OCI-LY1 (cell line): ENCODE measurements around the gene ALDH1L1.

Experiments
- H2AFZ ChIP-seq: fragments of 200-600 bp; sonication (generic), shearing (Covaris generic); 2 replicates; pipeline ENCODE4 v1.6.0; 2014; ENCODE audit warnings: antibody characterized with exemption, mild to moderate bottlenecking, low read length
- H3F3A ChIP-seq: fragments of 200-600 bp; sonication (generic), shearing (Covaris generic); 2 replicates; pipeline ENCODE4 v1.6.0; 2014; ENCODE audit warnings: mild to moderate bottlenecking, antibody characterized with exemption, low read length, moderate library complexity; ENCODE audit not compliant: insufficient read depth
- H3K27ac ChIP-seq: fragments of 200-600 bp; sonication (generic); 2 replicates; pipeline ENCODE4 v1.5.1; 2014; ENCODE audit warnings: low read length, mixed run types, mild to moderate bottlenecking, low read depth; ENCODE audit not compliant: poor library complexity, severe bottlenecking
- H3K27me3 ChIP-seq: fragments of 200-600 bp; sonication (generic); 2 replicates; pipeline ENCODE4 v1.6.0; 2014; ENCODE audit warnings: antibody characterized with exemption, mild to moderate bottlenecking, low read length, moderate library complexity; ENCODE audit not compliant: insufficient read depth
- H3K36me3 ChIP-seq: fragments of 200-600 bp; sonication (generic); 2 replicates; pipeline ENCODE4 v1.6.1; 2014; ENCODE audit warnings: mild to moderate bottlenecking, antibody characterized with exemption, low read length, moderate library complexity, mixed read lengths; ENCODE audit not compliant: insufficient read depth
- H3K4me1 ChIP-seq: fragments of 200-600 bp; sonication (generic); 2 replicates; pipeline ENCODE4 v1.5.1; 2014; ENCODE audit warnings: mild to moderate bottlenecking, low read length, moderate library complexity; ENCODE audit not compliant: insufficient read depth, severe bottlenecking
- H3K4me2 ChIP-seq: fragments of 200-600 bp; sonication (generic), shearing (Covaris generic); 2 replicates; pipeline ENCODE4 v1.6.1; 2014; ENCODE audit warnings: low read length
- H3K4me3 ChIP-seq: fragments of 200-600 bp; sonication (generic); 2 replicates; pipeline ENCODE4 v1.5.1; 2014; ENCODE audit warnings: low read length, low read depth, mild to moderate bottlenecking, mixed read lengths; ENCODE audit not compliant: poor library complexity, severe bottlenecking
- H3K79me2 ChIP-seq: fragments of 200-600 bp; shearing (Covaris generic); 2 replicates; pipeline ENCODE4 v1.6.1; 2016; ENCODE audit warnings: mixed run types, low read length, mixed read lengths; ENCODE audit not compliant: insufficient read depth
- H3K9ac ChIP-seq: fragments of 200-600 bp; sonication (generic), shearing (Covaris generic); 2 replicates; pipeline ENCODE4 v1.6.1; 2014; ENCODE audit warnings: mild to moderate bottlenecking, low read length, mixed read lengths
- H3K9me2 ChIP-seq: fragments of 200-600 bp; sonication (generic), shearing (Covaris generic); 2 replicates; pipeline ENCODE4 v1.6.1; 2014; ENCODE audit warnings: low read depth, mild to moderate bottlenecking, low read length, mixed read lengths
- H3K9me3 ChIP-seq: fragments of 200-600 bp; shearing (Covaris generic); 2 replicates; pipeline ENCODE4 v1.6.1; 2014; ENCODE audit warnings: low read length, mixed read lengths
- H4K20me1 ChIP-seq: fragments of 200-600 bp; sonication (generic), shearing (Covaris generic); 2 replicates; pipeline ENCODE4 v1.6.0; 2016; ENCODE audit warnings: mild to moderate bottlenecking, low read length; ENCODE audit not compliant: insufficient read depth
- CTCF ChIP-seq: fragments of 200-600 bp; sonication (generic), shearing (Covaris generic); IDR thresholded peaks from 2 replicates; pipeline ENCODE4 v1.5.1; 2017; ENCODE audit warnings: mild to moderate bottlenecking, antibody characterized with exemption, low read length, moderate library complexity, mixed read lengths
- EZH2 ChIP-seq: fragments of 200-600 bp; sonication (generic), shearing (Covaris generic); IDR thresholded peaks from 2 replicates; pipeline ENCODE4 v1.8.0; 2017; ENCODE audit warnings: borderline replicate concordance, mixed run types, mild to moderate bottlenecking, antibody characterized with exemption, low read length, moderate library complexity, mixed read lengths

The ALDH1L1 gene

GRCh38 chr3:126130981-126131745, 49.2 kb downstream of the ALDH1L1 start:
- no peaks in the 10 kb centered on the region for H3K36me3 ChIP-seq
- no peaks in the 10 kb centered on the region for H3K4me1 ChIP-seq
- H3F3A ChIP-seq, result no peaks in the 10 kb centered on the region
- no peaks in the 10 kb centered on the region for H4K20me1 ChIP-seq
- no peaks in the 10 kb centered on the region for H3K9me2 ChIP-seq
- no peak overlapping the region for H3K9ac ChIP-seq
- H3K79me2 ChIP-seq, result no peaks in the 10 kb centered on the region
- H2AFZ ChIP-seq, result no peak overlapping the region
- H3K27ac ChIP-seq, result no peak overlapping the region
- TF ChIP-seq EZH2 (no peak), CTCF (no peak)
- H3K9me3 ChIP-seq, result no peaks in the 10 kb centered on the region
- no peaks in the 10 kb centered on the region for H3K27me3 ChIP-seq
- no peak overlapping the region for H3K4me2 ChIP-seq
- no peak overlapping the region for H3K4me3 ChIP-seq

GRCh38 chr3:126130081-126130855, 50.1 kb downstream of the ALDH1L1 start:
- H3K4me3 ChIP-seq, result no peak overlapping the region
- H3K9ac ChIP-seq, result no peak overlapping the region
- H3K9me3 ChIP-seq, result no peaks in the 10 kb centered on the region
- no peaks in the 10 kb centered on the region for H3K36me3 ChIP-seq
- no peaks in the 10 kb centered on the region for H3F3A ChIP-seq
- H3K27me3 ChIP-seq, result no peaks in the 10 kb centered on the region
- no peaks in the 10 kb centered on the region for H3K9me2 ChIP-seq
- H4K20me1 ChIP-seq, result no peaks in the 10 kb centered on the region
- H3K4me1 ChIP-seq, result no peaks in the 10 kb centered on the region
- H3K4me2 ChIP-seq, result no peak overlapping the region
- no peaks in the 10 kb centered on the region for H3K79me2 ChIP-seq
- no peak overlapping the region for H2AFZ ChIP-seq
- no peak overlapping the region for H3K27ac ChIP-seq
- no peak for TF ChIP-seq CTCF
- TF ChIP-seq EZH2, result no peak

GRCh38 chr3:126129398-126129891, 50.9 kb downstream of the ALDH1L1 start:
- Histone ChIP-seq H3K9me2 (no peaks in the 10 kb centered on the region), H3K9ac (no peak overlapping the region), H3K4me2 (no peak overlapping the region), H4K20me1 (no peaks in the 10 kb centered on the region), H3K27ac (no peak overlapping the region), H3K36me3 (no peaks in the 10 kb centered on the region), H3K27me3 (no peaks in the 10 kb centered on the region), H2AFZ (no peak overlapping the region), H3F3A (no peaks in the 10 kb centered on the region), H3K4me3 (no peak overlapping the region), H3K9me3 (no peaks in the 10 kb centered on the region), H3K79me2 (no peaks in the 10 kb centered on the region), H3K4me1 (no peaks in the 10 kb centered on the region)
- no peak for TF ChIP-seq CTCF
- TF ChIP-seq EZH2, result no peak
